ENCODE data around the gene TOMM6. TPM values are rescaled to one million over a fixed set of nuclear protein-coding genes. Genes with fewer than 3 reads are reported as not detected.

Gene TOMM6
- polyA plus RNA-seq, 1 of the 3 experiments (the other 2 are of a cell fraction) = 493 TPM

- Histone ChIP-seq H3K9me3 (no peaks in the 10 kb centered on the region), H3F3A (replicated peaks; ENCODE audit: insufficient read depth) (peaks cover 3% of the 10 kb centered on the region), H3K4me1 (ENCODE audit: control insufficient read depth in 1 of 2, insufficient read depth in 2 of 2, low read depth in 1 of 2, low read length in 1 of 2) (no peaks in the 10 kb centered on the region), H3K4me2 (no peak overlapping the region), H3K9ac (no peak overlapping the region), H3K9me2 (no peaks in the 10 kb centered on the region), H3K27me3 (ENCODE audit: insufficient read depth) (no peaks in the 10 kb centered on the region), H3K27ac (ENCODE audit: low read depth in 2 of 2, low read length in 1 of 2) (no peak overlapping the region), H3K79me2 (ENCODE audit: insufficient read depth) (no peaks in the 10 kb centered on the region), H4K20me1 (ENCODE audit: insufficient read depth) (no peaks in the 10 kb centered on the region), H3K36me3 (replicated peaks in 1 of 2; ENCODE audit: control insufficient read depth in 1 of 2, insufficient read depth in 2 of 2, low read length in 1 of 2) (no peaks in the 10 kb centered on the region), H2AFZ (ENCODE audit: low read depth) (no peak overlapping the region), H3K4me3 (ENCODE audit: low read depth in 2 of 2, low read length in 1 of 2) (no peak overlapping the region)
- TF ChIP-seq RXRA (IDR thresholded peaks at IDR 0.05; ENCODE audit: borderline replicate concordance, low read depth) (no peak), PBX3 (IDR thresholded peaks at IDR 0.05) (no peak), FOXJ3 (CRISPR knock-in tag; IDR thresholded peaks at IDR 0.05) (no peak), USF1 (IDR thresholded peaks at IDR 0.05; ENCODE audit: borderline replicate concordance, low read depth) (no peak), POLR2AphosphoS5 (IDR thresholded peaks at IDR 0.05; ENCODE audit: low read depth, low read length) (no peak), REST (IDR thresholded peaks at IDR 0.05; ENCODE audit: low read depth, low read length) (no peak), CHD2 (IDR thresholded peaks at IDR 0.05; ENCODE audit: low read length, partially characterized antibody) (no peak), FOXM1 (IDR thresholded peaks at IDR 0.05; ENCODE audit: low read depth) (no peak), CTCF (IDR thresholded peaks at IDR 0.05) (no peak), JUND (IDR thresholded peaks at IDR 0.05) (no peak)
- WGBS (ENCODE audit: low lambda C conversion rate) = 85% methylated on average over 4 of the region's 4 CpGs
- ChIA-PET CTCF (interaction anchor here (0.6 to 1.6 kb wide), 5 partner anchors 13 to 122 kb away, joined by 3 read pairs; partner anchors contain the start of gene MED20), POLR2A (no interaction called here)
- no peak for DNase-seq
Measured at GRCh38 chr6:41814629-41815028, 27.1 kb downstream of the TOMM6 start.

Data from SK-N-SH (cell line).